HEK293T (cell line): ENCODE data around the gene SNRPN.

ENCODE experiments used
- ARNT ChIP-seq: fragments of 450-650 bp; IDR thresholded peaks from 2 replicates; pipeline ENCODE4 v1.6.1; 2017; ENCODE audit warnings: mild to moderate bottlenecking
- BHLHE40 ChIP-seq: fragments of 450-650 bp; IDR thresholded peaks from 2 replicates; pipeline ENCODE4 v1.6.1; 2016; ENCODE audit warnings: mild to moderate bottlenecking, moderate library complexity, borderline replicate concordance
- CTBP1 ChIP-seq: fragments of 450-650 bp; IDR thresholded peaks from 2 replicates; pipeline ENCODE4 v1.6.1; 2016; ENCODE audit warnings: borderline replicate concordance
- ELF4 ChIP-seq: fragments of 450-650 bp; IDR thresholded peaks from 2 replicates; pipeline ENCODE4 v1.6.1; 2017; ENCODE audit warnings: antibody characterized with exemption
- FOXA1 ChIP-seq: fragments of 450-650 bp; IDR thresholded peaks from 2 replicates; pipeline ENCODE4 v1.6.1; 2016; ENCODE audit warnings: mild to moderate bottlenecking
- FOXK2 ChIP-seq: fragments of 450-650 bp; IDR thresholded peaks from 2 replicates; pipeline ENCODE4 v1.6.1; 2016; ENCODE audit warnings: mild to moderate bottlenecking
- FOXM1 ChIP-seq: fragments of 450-650 bp; IDR thresholded peaks from 2 replicates; pipeline ENCODE4 v1.6.1; 2017; ENCODE audit warnings: mild to moderate bottlenecking, borderline replicate concordance
- NFRKB ChIP-seq: fragments of 450-650 bp; IDR thresholded peaks from 2 replicates; pipeline ENCODE4 v1.6.1; 2016; ENCODE audit warnings: mild to moderate bottlenecking, moderate library complexity
- SP1 ChIP-seq: fragments of 450-650 bp; IDR thresholded peaks from 2 replicates; pipeline ENCODE4 v1.6.1; 2017
- SUZ12 ChIP-seq: fragments of 450-650 bp; IDR thresholded peaks from 2 replicates; pipeline ENCODE4 v1.6.1; 2016; ENCODE audit warnings: mild to moderate bottlenecking
- ZNF384 ChIP-seq: fragments of 450-650 bp; IDR thresholded peaks from 2 replicates; pipeline ENCODE4 v1.6.1; 2016

DNA sequence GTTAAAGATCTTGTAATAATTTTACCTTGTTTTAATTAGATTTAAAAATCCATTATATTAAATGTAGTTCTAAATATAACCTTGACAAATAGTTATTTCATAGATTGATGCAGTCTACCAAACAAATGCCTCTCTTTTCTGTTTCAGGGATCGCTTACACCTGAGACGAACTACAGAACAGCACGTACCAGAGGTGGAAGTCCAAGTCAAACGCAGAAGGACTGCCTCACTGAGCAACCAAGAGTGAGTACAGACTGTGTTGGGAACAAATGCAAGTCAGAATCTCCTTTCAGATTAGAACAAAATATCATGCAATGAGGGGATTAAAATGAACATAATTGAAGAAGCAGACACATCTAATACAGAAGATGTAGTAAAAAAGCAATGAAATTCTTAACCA lies 7.2 kb downstream of the SNRPN start:
- no peak for TF ChIP-seq FOXA1
- TF ChIP-seq ZNF384, result no peak
- TF ChIP-seq SUZ12, result no peak
- no peak for TF ChIP-seq FOXM1
- TF ChIP-seq FOXK2, result no peak
- no peak for TF ChIP-seq ELF4
- no peak for TF ChIP-seq SP1
- TF ChIP-seq BHLHE40, result no peak
- no peak for TF ChIP-seq ARNT
- no peak for TF ChIP-seq CTBP1
- TF ChIP-seq NFRKB, result no peak
